ENCODE results near the gene SLC5A2.
"Not testable (repeated sequence)": the region's sequence is repeated elsewhere in the genome, so short reads cannot be mapped to it uniquely, and the experiment has no call there.

The SLC5A2 gene

DNA sequence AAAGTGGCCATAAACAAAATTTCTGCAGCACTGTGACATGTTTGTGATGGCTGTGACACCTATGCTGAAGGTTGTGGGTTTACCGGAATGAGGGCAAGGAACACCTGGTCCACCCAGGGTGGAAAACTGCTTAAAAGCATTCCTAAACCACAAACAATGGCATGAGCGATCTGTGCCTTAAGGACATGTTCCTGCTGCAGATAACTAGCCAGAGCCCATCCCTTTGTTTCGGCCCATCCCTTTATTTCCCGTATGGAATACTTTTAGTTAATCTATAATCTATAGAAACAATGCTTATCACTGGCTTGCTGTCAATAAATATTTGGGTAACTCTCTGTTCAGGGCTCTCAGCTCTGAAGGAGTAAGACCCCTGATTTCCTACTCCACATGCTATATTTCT, 56.8 kb downstream of the SLC5A2 start:
- not testable (repeated sequence) for H3K27ac ChIP-seq, H3K4me3 ChIP-seq
